Measurements from ENCODE around the gene BORCS6.
"Not testable (repeated sequence)": the region's sequence is repeated elsewhere in the genome, so short reads cannot be mapped to it uniquely, and the experiment has no call there.

The BORCS6 gene

DNA sequence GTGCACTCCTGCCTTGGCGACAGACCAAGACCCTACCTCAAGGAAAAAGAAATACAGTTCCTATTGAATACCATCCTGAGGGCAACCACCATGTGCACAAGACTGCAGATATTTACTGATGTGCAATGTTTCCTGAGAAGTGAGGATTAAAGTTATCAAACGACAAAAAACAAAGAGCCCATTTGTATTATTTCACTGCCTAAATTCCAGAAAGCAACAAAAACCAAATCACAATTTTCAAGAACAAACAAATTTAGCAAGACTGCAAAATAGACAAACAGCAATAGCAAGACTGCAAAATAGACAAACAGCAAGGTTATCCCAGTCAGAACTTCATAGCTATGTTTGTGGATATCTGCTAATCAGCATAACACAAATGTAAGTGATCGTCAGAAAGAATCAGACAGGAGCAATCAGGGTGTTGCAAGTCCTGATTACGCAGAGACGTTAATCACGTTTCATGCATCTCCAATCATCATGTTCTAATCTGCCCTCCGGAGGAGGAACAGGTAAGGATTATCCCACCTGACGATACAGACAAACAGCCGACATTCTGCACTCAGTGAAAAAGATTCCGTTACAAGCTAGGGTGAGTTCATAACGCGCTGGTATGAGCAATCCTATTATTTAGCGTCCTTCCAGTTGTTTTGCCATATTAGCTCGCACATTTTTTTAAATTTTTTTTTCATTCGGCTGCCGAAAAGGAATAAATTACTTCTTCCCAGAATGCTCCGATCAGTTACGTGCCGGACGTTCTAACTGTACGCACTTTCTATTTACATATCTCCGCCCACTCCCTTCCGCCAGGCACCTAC, 16.7 kb downstream of the BORCS6 start:
- DNase-seq (ENCODE audit: low read depth in 2 of 2): peak; percentile 61 to 66

DNA sequence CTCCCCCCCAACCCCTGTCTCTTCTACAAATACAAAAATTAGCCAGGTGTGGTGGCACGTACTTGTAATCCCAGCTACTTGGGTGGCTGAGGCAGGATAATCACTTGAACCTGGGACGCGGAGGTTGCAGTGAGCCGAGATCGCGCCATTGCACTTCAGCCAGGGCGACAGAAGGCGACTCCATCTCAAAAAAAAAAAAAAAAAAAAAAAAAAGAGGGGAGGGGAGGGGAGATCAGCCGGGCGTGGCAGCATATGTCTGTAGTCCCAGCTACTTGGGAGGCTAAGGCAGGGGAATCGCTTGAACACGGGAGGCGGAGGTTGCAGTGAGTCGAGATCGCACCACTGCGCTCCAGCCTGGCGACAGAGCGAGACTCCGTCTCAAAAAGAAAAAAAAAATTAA, 19.8 kb downstream of the BORCS6 start:
- not testable (repeated sequence) for DNase-seq (ENCODE audit: low read depth in 2 of 2)

DNA sequence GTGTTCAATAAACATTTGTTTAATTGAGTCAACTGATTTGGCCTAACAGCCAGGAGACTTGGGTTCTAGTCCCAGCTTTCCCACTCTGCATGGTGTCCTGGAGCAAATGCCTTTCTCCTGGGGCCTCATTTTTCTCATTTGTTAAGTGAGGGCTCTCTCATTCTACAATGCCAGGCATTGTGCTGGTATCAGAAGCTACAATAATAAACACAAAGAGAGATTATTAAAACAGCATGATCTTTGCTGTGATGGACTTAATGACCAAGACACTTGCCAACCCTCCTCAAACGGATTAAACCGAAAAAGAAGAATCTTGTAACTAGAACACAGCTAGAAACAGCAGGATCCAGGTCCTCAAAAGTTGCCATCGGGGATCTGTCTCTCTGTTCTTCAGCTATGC, 22.5 kb downstream of the BORCS6 start:
- DNase-seq (ENCODE audit: low read depth in 2 of 2): no peak

DNA sequence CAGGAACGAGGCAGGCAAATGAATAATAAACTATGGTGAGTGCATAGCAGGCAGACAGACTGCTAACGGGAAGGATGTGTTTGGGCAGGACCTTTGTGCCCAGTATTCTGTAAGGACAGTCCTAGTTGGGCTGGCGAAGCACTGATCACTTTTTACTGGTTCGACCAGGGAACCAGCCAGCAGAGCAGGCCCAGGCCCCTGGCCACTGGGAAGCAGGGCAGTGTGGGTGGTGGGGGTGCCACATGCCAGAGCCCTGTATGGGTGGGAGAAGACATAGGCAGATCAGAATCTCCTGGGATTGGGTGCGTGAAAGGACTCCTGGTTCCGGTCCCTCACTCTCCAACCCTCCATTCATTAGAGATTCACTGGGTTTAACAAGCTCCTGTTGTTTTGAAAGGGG, 23.2 kb downstream of the BORCS6 start:
- no peak for DNase-seq (ENCODE audit: low read depth in 2 of 2)

DNA sequence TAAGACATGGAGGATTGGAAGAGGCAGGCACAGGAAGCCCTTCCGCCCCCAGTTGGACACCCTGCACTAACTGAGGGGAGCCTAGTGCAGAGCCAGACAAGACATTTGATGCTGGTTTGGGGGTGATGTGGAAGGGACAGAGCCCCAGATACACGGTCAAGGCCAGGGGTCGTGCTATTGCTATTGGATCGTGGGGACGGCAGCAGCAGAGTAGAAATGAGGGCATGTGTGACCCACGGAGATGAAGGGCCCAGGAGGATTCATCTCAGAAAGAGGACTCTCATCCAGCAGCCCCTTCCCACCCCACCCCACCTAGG, 25.2 kb downstream of the BORCS6 start:
- DNase-seq (ENCODE audit: low read depth in 2 of 2): no peak

DNA sequence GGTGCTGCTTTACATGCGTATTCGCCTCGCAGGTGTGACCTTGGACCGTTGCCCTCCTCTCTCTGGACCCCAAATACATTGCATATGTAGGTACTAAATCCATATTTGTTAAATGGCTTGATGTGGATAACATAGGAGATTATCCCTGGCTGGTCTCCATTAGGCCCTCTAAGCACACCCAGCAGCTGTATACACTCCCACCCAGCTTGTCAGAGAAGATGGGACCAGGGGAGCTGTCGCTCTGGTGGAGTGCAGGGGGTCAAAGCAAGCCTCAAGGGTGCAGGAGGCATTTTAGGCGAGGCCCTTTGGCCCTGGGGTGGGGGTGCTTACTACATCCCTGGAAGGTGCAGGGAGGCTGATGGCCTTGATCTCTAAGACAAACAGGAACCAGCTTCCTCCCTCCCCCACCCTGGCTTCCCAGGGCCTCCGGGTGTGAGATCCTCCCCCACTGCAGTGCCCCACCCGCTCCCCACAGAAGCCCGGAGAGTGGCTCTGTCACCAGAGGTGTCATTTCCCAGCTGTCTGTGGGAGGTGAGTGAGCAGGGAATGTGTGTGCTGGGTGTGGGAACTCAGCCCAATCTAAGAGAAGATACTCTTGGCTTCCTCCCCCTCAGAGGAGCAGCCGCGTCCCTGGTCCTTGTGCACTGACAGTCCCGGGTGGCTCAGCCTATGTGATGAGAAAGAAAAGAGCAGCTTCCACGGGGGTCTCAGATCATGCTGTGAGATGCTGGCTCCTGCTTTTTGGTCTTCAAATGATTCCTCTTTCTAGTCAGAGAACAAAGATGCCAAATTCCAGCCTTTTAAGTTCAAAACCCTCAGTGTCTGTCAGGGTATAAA, 25.8 kb downstream of the BORCS6 start:
- peak; percentile 62 to 71 for DNase-seq (ENCODE audit: low read depth in 2 of 2)

DNA sequence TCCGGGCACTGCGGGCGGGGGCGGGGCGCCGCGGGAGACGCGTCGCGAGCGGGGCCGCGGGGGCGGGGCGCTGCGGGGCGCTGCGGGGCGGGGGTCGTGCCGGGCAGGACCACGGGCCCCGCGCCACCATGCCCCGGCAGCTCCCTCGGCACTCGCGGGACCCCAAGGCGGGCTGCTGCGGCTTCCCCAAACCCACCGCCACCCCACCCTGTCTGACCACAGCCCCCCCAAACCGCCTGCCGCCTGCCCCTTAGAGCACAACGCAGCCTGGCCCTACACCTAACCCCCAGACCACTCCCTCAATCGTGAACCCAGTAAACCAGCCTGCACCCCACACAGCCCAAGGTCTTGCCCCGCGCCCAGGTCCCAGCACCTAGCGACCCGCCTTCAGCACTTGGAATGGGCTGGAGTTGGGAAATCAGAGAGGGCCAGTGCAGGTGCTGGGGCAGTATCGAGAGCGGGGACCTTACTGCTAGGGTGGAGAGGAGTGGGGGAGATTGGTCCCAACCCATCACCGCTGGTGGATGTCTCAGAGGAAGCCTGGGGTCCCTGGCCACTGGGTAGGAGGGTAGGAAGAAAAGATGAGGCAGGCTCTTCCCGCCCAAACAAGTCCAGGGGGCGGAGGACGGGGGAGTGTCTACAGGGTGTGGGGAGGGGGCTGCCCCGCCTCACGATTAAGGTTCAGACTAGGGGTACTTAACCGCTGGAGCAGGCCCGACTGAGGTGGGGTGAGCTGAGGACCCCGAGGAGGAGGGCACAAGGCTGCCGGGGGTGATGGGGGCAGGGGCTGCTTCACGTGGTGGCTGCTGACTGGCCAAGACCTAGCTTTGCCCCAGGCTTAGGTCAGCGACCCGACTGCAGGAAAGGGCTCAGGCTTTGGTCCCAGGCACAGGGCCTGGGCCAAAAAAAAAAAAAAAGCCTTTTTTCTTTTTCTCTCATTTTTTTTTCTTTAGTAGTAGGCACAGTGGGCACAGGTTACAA, 26.7 kb downstream of the BORCS6 start:
- DNase-seq (ENCODE audit: low read depth in 2 of 2): no peak

DNA sequence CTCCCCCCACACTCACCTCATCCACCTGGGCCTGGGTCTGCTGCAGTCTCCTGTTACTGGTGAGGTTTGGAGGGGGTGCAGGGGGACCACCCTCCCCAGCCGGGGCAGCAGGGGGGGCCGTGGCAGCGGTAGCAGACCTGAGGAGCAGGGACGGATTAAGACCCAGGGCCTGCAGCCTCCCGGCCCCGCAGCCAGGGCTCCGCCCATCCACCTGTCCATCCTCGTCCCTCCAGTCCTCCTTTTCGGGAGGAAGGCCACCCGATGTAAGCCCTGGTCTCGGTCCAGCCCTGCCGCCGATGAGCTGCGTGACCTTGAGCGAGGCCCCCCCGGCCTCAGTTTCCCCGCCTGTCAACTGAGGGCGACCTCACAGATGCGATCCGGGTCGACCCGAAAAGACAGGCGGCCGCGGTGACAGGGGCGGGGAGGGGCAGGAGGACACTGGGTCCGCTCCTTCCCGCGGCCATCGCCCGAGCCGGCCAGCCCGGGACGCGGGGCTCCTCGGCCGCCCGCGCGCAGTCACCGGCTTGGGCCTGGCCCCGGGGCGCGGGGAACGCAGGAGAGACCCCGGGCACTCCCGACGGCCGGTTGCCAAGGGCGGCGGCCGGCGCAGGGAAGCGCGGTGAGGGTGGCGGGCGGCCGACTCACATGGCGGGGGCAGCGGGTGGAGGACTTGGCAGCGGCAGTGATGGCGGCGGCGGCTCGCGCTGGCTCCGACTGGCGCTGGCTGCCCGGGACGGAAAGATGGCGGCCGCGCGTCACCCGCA, 27.6 kb downstream of the BORCS6 start, which contains the start of gene VAMP2:
Gene VAMP2 (minus strand): TSS at position 716 of the 764 bp plus-strand sequence. CDS start 69 bp downstream, at position 647.
- DNase-seq (ENCODE audit: low read depth in 2 of 2): peak; percentile 69 to 73

DNA sequence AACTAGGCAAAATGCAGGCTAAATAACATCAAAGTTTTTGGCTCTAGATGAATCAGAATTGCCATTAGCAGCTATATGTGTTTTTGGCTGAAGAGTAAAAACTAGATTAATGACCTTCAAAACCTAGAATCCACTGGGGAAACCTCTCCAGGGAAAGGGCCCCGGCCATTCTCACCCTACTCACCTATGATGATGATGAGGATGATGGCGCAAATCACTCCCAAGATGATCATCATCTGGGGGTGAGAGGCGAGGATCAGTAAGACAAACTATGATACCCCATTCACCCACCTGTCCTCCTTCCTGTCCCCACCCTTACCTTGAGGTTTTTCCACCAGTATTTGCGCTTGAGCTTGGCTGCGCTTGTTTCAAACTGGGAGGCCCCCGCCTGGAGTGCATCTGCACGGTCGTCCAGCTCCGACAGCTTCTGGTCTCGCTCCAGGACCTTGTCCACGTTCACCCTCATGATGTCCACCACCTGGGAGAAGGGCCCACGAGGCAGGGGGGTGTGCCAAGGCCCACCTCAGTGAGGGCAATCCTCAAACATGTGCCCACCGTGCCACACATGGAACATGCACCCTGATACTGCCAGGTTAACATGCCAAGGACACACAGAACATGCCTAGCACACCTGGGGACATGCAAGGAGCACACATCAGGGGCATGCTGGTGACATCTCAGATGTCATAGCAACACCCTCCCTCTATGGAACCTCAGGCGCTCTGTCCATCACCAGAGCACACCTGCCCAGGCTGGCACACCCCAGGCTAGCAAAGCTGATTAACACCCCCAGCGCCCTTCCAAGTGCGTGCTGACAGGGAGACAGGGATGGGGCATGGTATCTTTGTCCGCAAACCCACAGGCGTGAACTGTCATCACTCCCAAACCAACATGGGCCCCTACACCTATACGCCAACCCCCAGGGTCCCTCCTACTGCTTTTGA, 28.4 kb downstream of the BORCS6 start:
- DNase-seq (ENCODE audit: low read depth in 2 of 2): no peak

DNA sequence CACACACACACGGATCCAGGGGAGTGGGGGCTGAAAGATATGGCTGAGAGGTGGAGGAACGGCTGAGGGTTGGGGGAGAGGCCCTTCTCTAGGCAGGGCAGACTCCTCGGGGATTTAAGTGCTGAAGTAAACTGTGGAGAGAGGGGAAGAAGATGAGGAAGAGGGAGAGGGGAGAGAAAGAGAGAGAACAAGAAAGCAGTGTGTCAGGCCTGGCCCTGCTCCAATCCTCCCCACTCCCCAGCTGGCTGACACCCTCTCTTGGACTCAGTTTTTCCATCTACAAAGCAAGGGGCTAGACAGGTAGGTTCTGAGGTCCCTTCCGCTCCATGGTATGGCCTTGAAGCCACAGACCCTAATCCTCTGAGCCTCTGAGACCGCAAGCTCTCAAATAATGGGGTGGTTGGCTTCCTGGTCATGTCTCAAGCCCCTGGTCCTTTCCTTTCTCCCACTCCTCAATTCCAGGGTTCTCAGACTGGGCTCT, 29.2 kb downstream of the BORCS6 start:
- no peak for DNase-seq (ENCODE audit: low read depth in 2 of 2)

DNA sequence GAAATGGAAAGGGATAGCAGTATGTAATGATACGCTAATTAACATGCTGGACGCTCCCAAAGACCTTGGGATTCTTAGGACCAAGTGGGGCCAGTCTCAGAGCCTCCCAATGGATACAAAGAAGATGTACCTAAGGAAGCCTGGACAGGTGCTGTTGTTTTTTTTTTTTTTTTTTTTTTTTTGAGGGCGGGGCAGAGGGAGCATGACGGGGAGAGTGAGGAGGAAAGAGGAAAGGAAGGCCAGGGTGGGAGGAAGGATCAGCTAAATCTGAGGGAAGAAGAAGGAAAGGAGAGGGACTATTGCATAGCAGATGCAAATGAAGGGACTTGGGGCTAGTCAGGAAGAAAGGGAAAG, 29.8 kb downstream of the BORCS6 start:
- no peak for DNase-seq (ENCODE audit: low read depth in 2 of 2)

DNA sequence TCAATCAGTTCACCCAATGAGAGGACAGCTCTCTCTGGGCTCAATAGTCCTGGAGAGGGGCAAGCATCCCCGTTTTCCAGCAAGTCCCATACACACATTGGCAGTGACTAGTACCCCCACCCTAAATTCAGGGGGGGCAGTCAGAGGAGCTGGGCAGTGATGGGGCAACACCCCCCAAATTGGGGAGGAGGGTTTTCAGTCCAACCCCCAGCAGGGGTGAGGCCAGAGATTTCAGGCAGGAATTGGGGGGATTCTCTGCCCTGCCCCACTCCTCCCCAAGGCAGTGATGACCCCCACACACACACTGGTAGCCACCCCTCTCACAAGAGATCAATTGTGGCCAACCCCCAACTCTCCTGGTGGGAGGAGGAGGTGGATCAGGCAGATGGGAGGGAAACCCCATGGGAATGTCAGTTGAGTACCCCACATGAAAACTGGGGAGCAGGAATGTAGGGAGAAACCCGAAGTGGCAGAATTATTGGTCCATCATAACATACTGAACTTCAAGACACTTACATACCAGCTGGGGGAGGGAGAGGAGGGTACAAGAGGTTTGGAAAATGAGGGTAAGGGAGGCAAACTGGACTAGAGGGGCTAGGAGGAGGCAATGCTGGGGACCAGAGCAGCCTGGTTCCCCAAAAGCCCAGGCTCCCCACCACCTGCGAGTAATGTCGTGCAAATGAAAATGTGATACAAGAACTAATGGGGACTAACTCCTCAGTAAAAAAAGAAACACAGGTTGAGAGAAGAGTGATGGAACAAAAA, 30.3 kb downstream of the BORCS6 start:
- DNase-seq (ENCODE audit: low read depth in 2 of 2): no peak

DNA sequence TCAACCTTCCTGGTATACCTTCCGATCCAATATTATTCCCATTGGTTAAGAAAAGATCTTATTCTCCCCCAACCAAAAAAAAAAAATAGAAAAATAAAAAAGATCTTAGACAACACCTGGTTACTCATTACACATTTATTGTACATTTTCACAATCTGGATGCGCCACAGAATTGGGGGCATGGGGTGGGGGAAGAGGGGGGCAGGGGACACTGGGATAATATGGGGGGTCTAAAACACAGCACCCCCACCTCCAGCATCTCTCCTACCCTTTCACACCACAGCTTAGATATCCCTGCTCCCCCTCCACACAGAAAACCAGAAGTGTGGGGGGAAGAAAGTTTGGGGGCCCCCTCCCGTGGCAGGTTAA, 31.0 kb downstream of the BORCS6 start:
- no peak for DNase-seq (ENCODE audit: low read depth in 2 of 2)

DNA sequence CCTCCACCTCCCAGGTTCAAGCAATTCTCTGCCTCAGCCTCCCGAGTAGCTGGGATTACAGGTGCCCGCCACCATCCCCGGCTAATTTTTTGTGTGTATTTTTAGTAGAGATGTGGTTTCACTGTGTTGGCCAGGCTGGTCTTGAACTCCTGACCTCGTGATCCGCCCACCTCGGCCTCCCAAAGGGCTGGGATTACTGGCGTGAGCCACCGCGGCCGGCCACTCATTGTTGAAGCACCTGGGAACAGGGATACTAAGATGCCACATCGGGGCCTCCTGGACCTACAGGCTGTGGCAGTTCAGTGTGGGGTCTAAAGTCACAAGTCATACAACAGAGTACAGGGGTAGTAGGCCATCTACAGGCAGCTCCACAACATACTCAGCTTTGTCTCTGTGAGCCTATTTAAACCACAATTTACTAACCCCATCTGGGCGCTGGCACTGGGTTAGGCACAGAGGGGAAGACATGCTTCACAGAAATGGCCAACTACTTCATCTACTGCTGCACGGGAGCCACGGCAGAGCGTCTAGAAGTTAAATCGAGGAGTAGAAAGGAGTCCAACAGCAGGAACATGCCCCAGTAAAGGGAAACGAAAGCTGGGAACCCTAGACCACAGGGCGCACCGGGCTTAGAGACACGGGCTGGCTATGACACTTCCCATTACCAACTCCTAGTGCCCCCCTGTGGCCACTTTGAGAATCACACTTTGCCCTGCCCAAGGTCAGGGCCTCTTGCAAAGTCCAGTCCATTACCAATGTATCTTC, 31.5 kb downstream of the BORCS6 start:
- DNase-seq (ENCODE audit: low read depth in 2 of 2): peak; percentile 74 to 76

DNA sequence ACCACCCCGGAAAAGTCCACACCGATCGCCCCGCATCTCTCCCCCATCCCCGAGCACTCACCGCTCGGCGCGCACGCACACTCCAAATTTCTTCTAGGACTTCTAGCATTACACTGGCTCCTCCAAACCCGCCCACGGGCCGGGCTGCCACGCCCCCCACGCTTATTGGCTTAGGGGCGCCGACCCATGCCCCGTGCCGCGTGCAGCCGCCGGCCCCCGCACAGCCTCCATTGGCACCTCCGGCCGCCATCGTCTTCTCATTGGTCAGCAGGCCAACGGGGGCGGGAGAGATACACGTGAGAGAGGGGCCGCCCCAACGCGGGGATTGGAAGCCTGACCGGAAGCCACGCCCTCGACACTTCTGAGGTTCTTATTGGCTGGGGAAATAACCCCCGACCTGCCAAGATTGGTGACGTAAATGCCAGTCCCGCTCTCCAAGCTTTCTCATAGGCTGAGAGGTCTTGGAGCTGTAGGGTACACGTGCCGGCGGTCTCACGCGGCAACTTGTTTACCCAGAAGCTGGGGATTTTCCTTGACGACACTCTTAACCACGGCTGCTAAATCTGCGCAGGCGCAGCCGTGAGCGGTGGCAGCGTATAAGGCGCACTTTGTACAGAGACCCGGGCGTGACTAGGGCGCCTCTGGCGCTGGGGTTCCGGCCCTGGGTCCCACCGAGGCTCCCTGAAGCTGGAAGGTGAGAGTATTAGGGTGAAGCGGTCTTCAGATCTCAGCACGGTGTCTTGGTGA, 33.6 kb downstream of the BORCS6 start:
- DNase-seq (ENCODE audit: low read depth in 2 of 2): peak; percentile 100

DNA sequence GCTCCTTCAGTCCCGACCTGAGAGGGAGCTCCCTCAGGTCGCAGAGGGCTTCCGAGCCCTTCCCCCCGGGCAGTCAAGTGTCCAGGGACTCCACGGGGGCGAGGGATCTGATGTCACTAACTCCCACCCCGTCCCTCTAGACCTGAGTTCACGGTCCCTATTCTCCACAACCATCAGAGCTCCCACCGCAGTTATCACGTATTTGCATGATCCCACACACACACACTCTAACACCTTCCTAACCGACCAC, 34.1 kb downstream of the BORCS6 start:
- DNase-seq (ENCODE audit: low read depth in 2 of 2): no peak

DNA sequence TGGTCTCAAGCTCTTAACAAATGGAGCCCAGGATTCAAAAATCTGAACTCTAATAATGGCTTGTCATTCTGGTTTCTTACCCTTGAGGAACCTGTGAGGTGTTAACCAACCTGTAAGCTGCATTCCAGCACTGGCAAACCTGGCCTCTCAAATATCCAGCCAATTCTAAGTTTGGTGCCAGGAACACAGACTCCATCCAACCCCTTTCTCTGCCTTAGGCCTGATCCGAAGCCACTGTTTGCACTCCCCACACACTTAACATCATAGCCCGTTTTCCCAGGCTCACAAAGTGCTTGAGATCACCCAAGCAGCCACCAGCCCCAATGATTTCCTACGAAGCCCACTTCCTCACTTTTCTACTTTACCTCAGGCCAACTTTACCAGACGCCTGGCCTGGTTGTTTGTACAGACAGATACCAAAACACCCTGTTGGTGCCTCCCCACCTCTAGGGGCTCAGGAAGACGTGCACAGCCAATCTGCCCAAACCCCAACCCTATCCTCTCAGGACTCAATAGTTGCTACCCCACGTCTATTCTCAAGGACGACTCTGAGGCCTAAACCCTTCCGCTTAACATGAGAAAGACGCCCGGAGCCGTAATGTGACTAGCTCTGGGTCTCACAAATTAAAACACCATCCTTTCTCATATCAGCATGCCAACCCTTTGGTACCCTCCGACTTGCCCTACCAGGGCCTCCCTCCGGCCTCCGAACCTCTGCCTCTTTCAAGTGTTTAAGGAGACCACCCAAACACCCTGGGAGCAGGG, 34.6 kb downstream of the BORCS6 start:
- no peak for DNase-seq (ENCODE audit: low read depth in 2 of 2)

Data from stimulated activated CD8-positive, alpha-beta memory T cell treated with anti-CD3 and anti-CD28 coated beads, Interleukin-15, amount 100 ng/mL, for 48 hours (primary cell).